HCT116 (cell line): ENCODE measurements around the gene IL19. TPM values are rescaled to one million over a fixed set of nuclear protein-coding genes. Genes with fewer than 3 reads are reported as not detected.

Source experiments
- ATAC-seq: fragments of 200-7000 bp; cut with Tn5 transposase; 2 replicates; pipeline ENCODE4 v1.9.1; 2020; ENCODE audit warnings: mild to moderate bottlenecking, moderate library complexity
- BruUV-seq: library from RNA; stranded (reverse); fragments of 400-500 nt; replicated peaks from 2 replicates; lab custom pipeline; 2021; lab: Mats Ljungman, UMichigan
- CTCF ChIA-PET: fragments of 300-600 bp; sonication (Branson Sonifier 250); formaldehyde crosslinking; loops from one replicate; lab custom pipeline; 2021; ENCODE audit warnings: antibody characterized with exemption; lab: Charles Lee
- POLR2A ChIA-PET: fragments of 300-600, 350-600 bp; sonication (Branson Sonifier 250); formaldehyde crosslinking; loops from one replicate; lab custom pipeline; 2021; ENCODE audit warnings: antibody characterized with exemption; lab: Charles Lee
- RAD21 ChIA-PET, 2 experiments: fragments of 300-600 bp; sonication (Branson Sonifier 250); formaldehyde crosslinking; loops; one replicate each; lab custom pipeline; 2023; ENCODE audit warnings: low total read pairs in 2 of 2; ENCODE audit not compliant: uncharacterized antibody in 2 of 2, unreplicated experiment in 2 of 2, low non-redundant PET in 1 of 2; lab: Charles Lee
- DNase-seq: peaks from one replicate; pipeline ENCODE4 v3.0.0-alpha.2; 2010; ENCODE audit warnings: low read depth, low spot score
- H2AFZ ChIP-seq: fragments of 200-600 bp; shearing (Covaris generic), sonication (generic); 2 replicates; pipeline ENCODE4 v1.6.1; 2017; ENCODE audit warnings: low read depth, mixed run types, mixed read lengths, antibody characterized with exemption, low read length; ENCODE audit not compliant: poor library complexity, severe bottlenecking
- H3K27ac ChIP-seq: 2 replicates; pipeline ENCODE4 v1.5.1; 2012; ENCODE audit warnings: low read depth, low read length
- H3K27me3 ChIP-seq: fragments of 200-600 bp; sonication (generic); 2 replicates; pipeline ENCODE4 v1.6.1; 2016; ENCODE audit warnings: mixed run types, low read length, mixed read lengths; ENCODE audit not compliant: insufficient read depth
- H3K36me3 ChIP-seq, 2 experiments: fragments of 200-500 bp in 1 of 2; fragments of 200-600 bp in 1 of 2; sonication (Bioruptor generic) in 1 of 2; sonication (generic) in 1 of 2; 2 replicates each; pipeline versions ENCODE4 v1.5.1 to v1.6.1; 2014 to 2016; ENCODE audit warnings: low read length in 2 of 2, inconsistent platforms in 1 of 2, mixed read lengths in 1 of 2, mixed run types in 1 of 2; ENCODE audit not compliant: insufficient read depth in 2 of 2, control insufficient read depth in 1 of 2
- H3K4me1 ChIP-seq, 2 experiments: fragments of 200-600 bp in 1 of 2; sonication (generic) in 1 of 2; 2 replicates each; pipeline versions ENCODE4 v1.5.1 to v1.6.1; 2012 to 2017; ENCODE audit warnings: low read length in 2 of 2, inconsistent platforms in 1 of 2, mild to moderate bottlenecking in 1 of 2, mixed read lengths in 1 of 2, mixed run types in 1 of 2, moderate library complexity in 1 of 2; ENCODE audit not compliant: insufficient read depth in 2 of 2, control insufficient read depth in 1 of 2
- H3K4me2 ChIP-seq: fragments of 200-600 bp; sonication (generic); 2 replicates; pipeline ENCODE4 v1.6.1; 2017; ENCODE audit warnings: mixed run types, low read length, mixed read lengths
- H3K4me3 ChIP-seq, 2 experiments: fragments of 200-600 bp in 1 of 2; sonication (generic) in 1 of 2; replicated peaks in 1 of 2; 2 replicates each; pipeline ENCODE4 v1.5.1; 2011 to 2016; ENCODE audit warnings: low read length in 2 of 2, control low read depth in 1 of 2, low read depth in 1 of 2, mild to moderate bottlenecking in 1 of 2, mixed read lengths in 1 of 2, mixed run types in 1 of 2
- H3K79me2 ChIP-seq: fragments of 200-600 bp; sonication (generic); 2 replicates; pipeline ENCODE4 v1.6.1; 2017; ENCODE audit warnings: mild to moderate bottlenecking, mixed run types, low read length, moderate library complexity, mixed read lengths; ENCODE audit not compliant: insufficient read depth
- H3K9ac ChIP-seq: fragments of 200-600 bp; sonication (generic); 2 replicates; pipeline ENCODE4 v1.6.1; 2016; ENCODE audit warnings: low read length, mixed read lengths
- H3K9me2 ChIP-seq: fragments of 200-600 bp; sonication (generic), shearing (Covaris generic); 2 replicates; pipeline ENCODE4 v1.6.1; 2017; ENCODE audit warnings: mixed run types, mild to moderate bottlenecking, moderate library complexity; ENCODE audit not compliant: insufficient read depth
- H3K9me3 ChIP-seq, 2 experiments: fragments of 200-500 bp in 1 of 2; fragments of 200-600 bp in 1 of 2; sonication (Bioruptor generic) in 1 of 2; sonication (generic) in 1 of 2; 2 replicates each; pipeline ENCODE4 v1.6.1; 2014 to 2017; ENCODE audit warnings: low read length in 2 of 2, mixed read lengths in 2 of 2, inconsistent platforms in 1 of 2, low read depth in 1 of 2, mild to moderate bottlenecking in 1 of 2, mixed run types in 1 of 2, moderate library complexity in 1 of 2; ENCODE audit not compliant: control insufficient read depth in 1 of 2, insufficient read depth in 1 of 2
- H4K20me1 ChIP-seq: fragments of 200-600 bp; sonication (generic), shearing (Covaris generic); 2 replicates; pipeline ENCODE4 v1.6.1; 2017; ENCODE audit warnings: mixed run types, mild to moderate bottlenecking, moderate library complexity; ENCODE audit not compliant: insufficient read depth
- ATF3 ChIP-seq: IDR thresholded peaks from 2 replicates; pipeline ENCODE4 v1.6.1; 2012
- CTCF ChIP-seq, 3 experiments: fragments of 200-600 bp in 1 of 3; sonication (generic) in 1 of 3; IDR thresholded peaks in 2 of 3; conservative IDR thresholded peaks in 1 of 3; 2 replicates each; pipeline ENCODE4 v1.5.1; 2012 to 2017; ENCODE audit warnings: low read depth in 2 of 3, low read length in 2 of 3, antibody characterized with exemption in 1 of 3, borderline replicate concordance in 1 of 3, control low read depth in 1 of 3, mild to moderate bottlenecking in 1 of 3, mixed read lengths in 1 of 3, mixed run types in 1 of 3, moderate library complexity in 1 of 3; ENCODE audit not compliant: insufficient read depth in 1 of 3
- EZH2 ChIP-seq: fragments of 200-600 bp; sonication (generic); IDR thresholded peaks from 2 replicates; pipeline ENCODE4 v1.6.1; 2017; ENCODE audit warnings: antibody characterized with exemption, mixed run types
- EZH2phosphoT487 ChIP-seq: fragments of 200-600 bp; IDR thresholded peaks from 2 replicates; pipeline ENCODE4 v1.6.1; 2018; ENCODE audit warnings: antibody characterized with exemption, borderline replicate concordance
- RAD21 ChIP-seq: IDR thresholded peaks from 2 replicates; pipeline ENCODE4 v1.6.1; 2012; ENCODE audit warnings: low read depth, mild to moderate bottlenecking
- SP1 ChIP-seq: IDR thresholded peaks from 2 replicates; pipeline ENCODE4 v1.6.1; 2012; ENCODE audit warnings: low read depth
- SRF ChIP-seq: IDR thresholded peaks from 2 replicates; pipeline ENCODE4 v1.6.1; 2012; ENCODE audit warnings: low read depth
- YY1 ChIP-seq: IDR thresholded peaks from 2 replicates; pipeline ENCODE4 v1.6.1; 2011; ENCODE audit warnings: low read length, low read depth, moderate library complexity, mild to moderate bottlenecking; ENCODE audit not compliant: insufficient replicate concordance; ENCODE audit errors: extremely low read depth
- ZFX ChIP-seq: fragments of 450-650 bp; IDR thresholded peaks from 2 replicates; pipeline ENCODE4 v1.6.1; 2017
- ZNF274 ChIP-seq: fragments of 200-500 bp; sonication (Bioruptor generic); IDR thresholded peaks from 2 replicates; pipeline ENCODE4 v1.6.1; 2014; ENCODE audit warnings: mild to moderate bottlenecking, low read depth, low read length, inconsistent platforms
- intact Hi-C: fragments of 100-400 bp; cut with micrococcal nuclease; formaldehyde crosslinking; loops from 2 replicates; pipeline ENCODE4 v1.10.0; 2022
- total RNA-seq: library from RNA; stranded (reverse); gene quantifications from one replicate; pipeline ENCODE4 v1.2.1, GENCODE V29; 2021; ENCODE audit not compliant: unreplicated experiment
- TF ChIP-seq, protein P1 (sequence below): IDR thresholded peaks from 2 replicates; pipeline ENCODE4 v1.6.1; 2012; ENCODE audit warnings: low read depth

IL19 gene
- total RNA-seq, 1 experiment from 2014 or later, result not detected

DNA sequence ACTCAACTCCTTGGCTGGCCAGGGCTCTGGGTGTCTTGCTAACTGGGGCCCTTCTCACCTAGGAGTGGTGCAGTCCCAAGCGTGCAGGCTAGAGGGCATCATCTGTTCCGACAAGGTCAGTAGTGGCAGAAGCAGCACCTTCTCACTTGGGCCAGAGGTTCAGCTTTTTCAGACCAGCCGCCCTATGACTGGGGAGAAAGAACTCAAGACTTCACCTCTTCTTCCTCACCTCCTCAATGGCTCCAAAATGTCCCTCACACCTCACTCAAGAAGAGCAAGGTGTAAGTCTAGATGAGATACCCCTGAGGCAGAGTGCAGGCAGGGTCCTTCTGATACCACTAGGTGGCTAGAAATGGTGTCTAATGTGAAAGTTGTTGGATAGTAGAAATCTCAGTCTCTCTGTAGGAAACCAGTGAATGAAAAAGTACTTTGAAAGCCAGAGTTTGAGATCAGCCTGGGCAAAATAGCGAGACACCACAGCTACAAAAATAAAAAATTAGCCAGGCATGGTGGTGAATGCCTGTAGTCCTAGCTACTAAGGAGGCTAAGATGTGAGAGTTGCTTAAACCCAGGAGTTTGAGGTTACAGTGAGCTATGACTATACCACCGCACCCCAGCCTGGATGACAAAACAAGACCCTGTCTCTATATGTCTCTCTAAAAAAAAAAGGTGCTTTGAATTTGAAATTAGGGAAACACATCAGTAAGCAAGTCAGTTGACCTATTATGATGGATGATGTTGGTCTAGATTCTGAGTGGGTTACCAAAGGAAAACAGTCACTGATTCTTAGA is 86.3 kb downstream of the IL19 start:
- H3K9ac ChIP-seq, result no peak overlapping the region
- H3K36me3 ChIP-seq, result no peaks in the 10 kb centered on the region
- intact Hi-C loops, result loop anchor here (2.0 kb wide), 1 partner anchor 56 kb away; no protein-coding TSS in a partner anchor
- H4K20me1 ChIP-seq, result no peaks in the 10 kb centered on the region
- DNase-seq (peak; percentile 16), ATAC-seq (peak; percentile 95)
- H3K9me2 ChIP-seq, result no peaks in the 10 kb centered on the region
- no peaks in the 10 kb centered on the region for H3K4me1 ChIP-seq
- no peaks in the 10 kb centered on the region for H3K27me3 ChIP-seq
- ChIA-PET CTCF (interaction anchor here (1.4 kb wide), 1 partner anchor 9 kb away, joined by 3 read pairs; no protein-coding TSS in a partner anchor), RAD21 (interaction anchor here in 1 of 2 experiments (1.1 kb wide), 1 partner anchor 56 kb away, joined by 4 read pairs; no protein-coding TSS in a partner anchor), POLR2A (no interaction called here)
- TF ChIP-seq CTCF (IDR thresholded peaks at IDR 0.05 in 2 of 3, conservative IDR thresholded peaks at IDR 0.05 in 1 of 3; ENCODE audit: borderline replicate concordance in 1 of 3, insufficient read depth in 1 of 3, low read depth in 2 of 3, low read length in 2 of 3) (peak; percentile 65 to 86 (median 68); a peak in 5 of 6 replicates), EZH2phosphoT487 (no peak), RAD21 (peak; percentile 34; the same call in 1 of the 2 replicates)
- BruUV-seq, result no TSS peak
- peaks cover 0 to 5% of the 10 kb centered on the region in 2 experiments; a peak in 1 of 4 replicates for H3K9me3 ChIP-seq
- H3K4me2 ChIP-seq, result no peak overlapping the region
- no peaks in the 10 kb centered on the region for H3K79me2 ChIP-seq
- H3K27ac ChIP-seq, result no peak overlapping the region
- H3K4me3 ChIP-seq, result no peak overlapping the region
- no peak overlapping the region for H2AFZ ChIP-seq

DNA sequence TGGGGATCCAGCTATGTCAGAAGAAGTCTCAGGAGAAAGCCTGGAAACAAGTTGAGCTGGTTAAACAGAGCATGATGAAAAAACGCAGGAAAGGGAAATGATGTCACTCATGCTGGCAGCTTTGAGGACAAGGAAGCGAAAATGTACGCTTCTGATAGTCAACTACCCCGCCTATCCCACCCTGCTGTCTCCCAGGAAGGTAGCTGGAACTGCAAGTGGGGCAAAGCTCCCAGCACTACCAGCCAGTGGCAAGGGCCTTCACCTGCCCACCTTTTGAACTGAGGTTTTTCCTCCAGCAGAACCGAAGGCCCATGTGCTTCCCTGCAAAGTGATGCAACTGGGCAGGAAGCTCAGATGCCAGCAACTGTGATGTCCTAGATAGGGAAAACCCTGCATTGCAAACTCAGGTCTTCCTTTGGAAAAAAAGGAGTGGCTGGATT is 88.5 kb downstream of the IL19 start:
- no peaks in the 10 kb centered on the region for H3K79me2 ChIP-seq
- no peak for DNase-seq
- no peak overlapping the region for H3K27ac ChIP-seq
- no peaks in the 10 kb centered on the region for H3K4me1 ChIP-seq
- no peaks in the 10 kb centered on the region for H3K9me2 ChIP-seq
- H3K36me3 ChIP-seq, result no peaks in the 10 kb centered on the region
- no peak for ATAC-seq
- no peak overlapping the region for H2AFZ ChIP-seq
- BruUV-seq, result no TSS peak
- ChIA-PET CTCF (interaction anchor here (1.1 kb wide), 1 partner anchor 51 kb away, joined by 4 read pairs; no protein-coding TSS in a partner anchor), POLR2A (no interaction called here), RAD21 (no interaction called here)
- H3K9me3 ChIP-seq, result no peaks in the 10 kb centered on the region
- H3K27me3 ChIP-seq, result no peaks in the 10 kb centered on the region
- intact Hi-C loops, result no loop called here
- no peak overlapping the region for H3K4me3 ChIP-seq
- no peak overlapping the region for H3K4me2 ChIP-seq
- no peaks in the 10 kb centered on the region for H4K20me1 ChIP-seq
- H3K9ac ChIP-seq, result no peak overlapping the region
- TF ChIP-seq ZNF274 (no peak), ATF3 (no peak), ZFX (no peak), EZH2 (no peak), YY1 (no peak), SRF (no peak), EZH2phosphoT487 (no peak), SP1 (no peak)
- TF ChIP-seq, protein P1, sequence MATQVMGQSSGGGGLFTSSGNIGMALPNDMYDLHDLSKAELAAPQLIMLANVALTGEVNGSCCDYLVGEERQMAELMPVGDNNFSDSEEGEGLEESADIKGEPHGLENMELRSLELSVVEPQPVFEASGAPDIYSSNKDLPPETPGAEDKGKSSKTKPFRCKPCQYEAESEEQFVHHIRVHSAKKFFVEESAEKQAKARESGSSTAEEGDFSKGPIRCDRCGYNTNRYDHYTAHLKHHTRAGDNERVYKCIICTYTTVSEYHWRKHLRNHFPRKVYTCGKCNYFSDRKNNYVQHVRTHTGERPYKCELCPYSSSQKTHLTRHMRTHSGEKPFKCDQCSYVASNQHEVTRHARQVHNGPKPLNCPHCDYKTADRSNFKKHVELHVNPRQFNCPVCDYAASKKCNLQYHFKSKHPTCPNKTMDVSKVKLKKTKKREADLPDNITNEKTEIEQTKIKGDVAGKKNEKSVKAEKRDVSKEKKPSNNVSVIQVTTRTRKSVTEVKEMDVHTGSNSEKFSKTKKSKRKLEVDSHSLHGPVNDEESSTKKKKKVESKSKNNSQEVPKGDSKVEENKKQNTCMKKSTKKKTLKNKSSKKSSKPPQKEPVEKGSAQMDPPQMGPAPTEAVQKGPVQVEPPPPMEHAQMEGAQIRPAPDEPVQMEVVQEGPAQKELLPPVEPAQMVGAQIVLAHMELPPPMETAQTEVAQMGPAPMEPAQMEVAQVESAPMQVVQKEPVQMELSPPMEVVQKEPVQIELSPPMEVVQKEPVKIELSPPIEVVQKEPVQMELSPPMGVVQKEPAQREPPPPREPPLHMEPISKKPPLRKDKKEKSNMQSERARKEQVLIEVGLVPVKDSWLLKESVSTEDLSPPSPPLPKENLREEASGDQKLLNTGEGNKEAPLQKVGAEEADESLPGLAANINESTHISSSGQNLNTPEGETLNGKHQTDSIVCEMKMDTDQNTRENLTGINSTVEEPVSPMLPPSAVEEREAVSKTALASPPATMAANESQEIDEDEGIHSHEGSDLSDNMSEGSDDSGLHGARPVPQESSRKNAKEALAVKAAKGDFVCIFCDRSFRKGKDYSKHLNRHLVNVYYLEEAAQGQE, result no peak
